KOPT-K1 (cell line): ENCODE measurements around the gene RAVER2.
"Not testable (repeated sequence)": the region's sequence is repeated elsewhere in the genome, so short reads cannot be mapped to it uniquely, and the experiment has no call there.

ENCODE experiments used
- H3K27ac ChIP-seq: fragments of 200-600 bp; sonication (generic); 2 replicates; pipeline ENCODE4 v1.5.1; 2016; ENCODE audit warnings: antibody characterized with exemption, mild to moderate bottlenecking, low read depth, low read length; ENCODE audit not compliant: poor library complexity, severe bottlenecking
- H3K36me3 ChIP-seq: fragments of 200-600 bp; sonication (generic); 2 replicates; pipeline ENCODE4 v1.5.1; 2017; ENCODE audit warnings: antibody characterized with exemption, mild to moderate bottlenecking, low read length, moderate library complexity; ENCODE audit not compliant: insufficient read depth
- H3K9me3 ChIP-seq: fragments of 200-600 bp; sonication (generic); 2 replicates; pipeline ENCODE4 v1.5.1; 2017; ENCODE audit warnings: antibody characterized with exemption, low read length, mild to moderate bottlenecking; ENCODE audit not compliant: insufficient read depth, poor library complexity, severe bottlenecking

RAVER2 gene

GRCh38 chr1:64817364-64817763 is 72.5 kb downstream of the RAVER2 start:
- not testable (repeated sequence) for H3K36me3 ChIP-seq, H3K9me3 ChIP-seq, H3K27ac ChIP-seq

DNA sequence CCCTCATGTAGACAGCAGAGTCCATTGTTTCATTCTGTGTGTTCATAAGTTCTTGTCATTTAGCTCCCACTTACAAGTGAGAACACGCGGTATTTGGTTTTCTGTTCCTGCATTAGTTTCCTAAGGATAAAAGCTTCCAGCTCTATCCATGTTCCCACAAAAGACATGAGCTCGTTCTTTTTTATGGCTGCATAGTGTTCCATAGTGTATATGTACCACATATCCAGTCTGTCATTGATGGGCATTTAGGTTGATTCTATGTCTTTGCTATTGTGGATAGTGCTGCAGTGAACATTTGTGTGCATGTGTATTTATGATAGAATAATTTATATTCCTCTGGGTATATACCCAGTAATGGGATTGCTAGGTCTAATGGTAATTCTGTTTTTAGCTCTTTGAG is 75.7 kb downstream of the RAVER2 start:
- H3K36me3 ChIP-seq, H3K27ac ChIP-seq, H3K9me3 ChIP-seq: not testable (repeated sequence)

GRCh38 chr1:64822621-64823020 is 77.7 kb downstream of the RAVER2 start:
- H3K27ac ChIP-seq = no peak overlapping the region
- no peaks in the 10 kb centered on the region for H3K9me3 ChIP-seq
- no peaks in the 10 kb centered on the region for H3K36me3 ChIP-seq

DNA sequence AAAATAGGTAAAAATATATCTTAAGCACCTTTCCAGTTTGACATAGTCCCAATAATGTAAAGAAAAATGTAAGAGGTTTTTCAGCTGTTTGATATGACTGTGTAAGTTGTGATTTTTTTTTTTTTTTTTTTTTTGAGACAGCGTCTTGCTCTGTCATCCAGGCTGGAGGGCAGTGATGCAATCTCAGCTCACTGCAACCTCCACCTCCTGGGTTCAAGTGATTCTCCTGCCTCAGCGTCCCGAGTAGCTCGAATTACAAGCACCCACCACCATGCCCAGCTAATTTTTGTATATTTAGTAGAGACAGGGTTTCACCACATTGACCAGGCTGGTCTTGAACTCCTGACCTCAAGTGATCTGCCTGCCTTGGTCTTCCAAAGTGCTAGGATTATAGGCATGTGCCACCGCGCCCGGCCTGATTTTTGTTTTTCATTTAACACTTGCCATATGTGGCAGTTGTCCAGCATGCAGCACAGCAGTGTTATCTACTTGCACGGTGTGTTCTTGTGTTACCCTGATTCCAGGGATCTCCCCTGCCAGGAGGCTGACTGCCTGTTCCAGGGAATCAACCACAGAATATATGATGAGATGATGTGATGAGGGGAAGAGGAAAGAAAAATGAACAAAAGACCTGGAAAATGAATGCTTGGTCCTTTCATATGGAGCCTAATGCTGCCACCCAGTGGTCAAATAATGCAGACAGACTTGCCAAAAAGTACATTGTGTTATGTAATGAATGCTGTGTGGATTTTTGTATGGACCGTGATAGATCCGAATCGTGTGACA is 79.0 kb downstream of the RAVER2 start:
- no peaks in the 10 kb centered on the region for H3K9me3 ChIP-seq
- H3K36me3 ChIP-seq = no peaks in the 10 kb centered on the region
- no peak overlapping the region for H3K27ac ChIP-seq

DNA sequence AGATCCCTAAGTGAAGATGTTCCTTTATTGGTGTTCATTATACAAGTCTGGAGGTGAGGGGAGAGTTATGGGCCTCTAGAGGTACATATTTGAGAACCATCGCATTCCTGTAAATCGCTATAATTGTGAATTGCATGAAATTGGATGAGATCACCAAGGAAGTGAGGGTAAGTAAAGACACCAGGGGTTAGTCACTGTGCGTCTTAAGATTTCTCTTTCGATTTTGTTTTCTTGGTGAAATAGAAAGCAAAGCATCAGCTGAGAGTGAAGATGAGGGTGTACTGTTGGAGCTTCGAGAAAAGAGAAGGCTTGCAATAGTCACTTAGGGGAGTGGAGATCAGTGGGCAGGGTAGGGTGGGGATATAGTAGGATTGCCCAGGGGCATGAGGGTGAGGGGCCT is 82.1 kb downstream of the RAVER2 start:
- H3K36me3 ChIP-seq = peaks cover 2% of the 10 kb centered on the region; the same call in 1 of the 2 replicates
- no peaks in the 10 kb centered on the region for H3K9me3 ChIP-seq
- H3K27ac ChIP-seq = no peak overlapping the region

DNA sequence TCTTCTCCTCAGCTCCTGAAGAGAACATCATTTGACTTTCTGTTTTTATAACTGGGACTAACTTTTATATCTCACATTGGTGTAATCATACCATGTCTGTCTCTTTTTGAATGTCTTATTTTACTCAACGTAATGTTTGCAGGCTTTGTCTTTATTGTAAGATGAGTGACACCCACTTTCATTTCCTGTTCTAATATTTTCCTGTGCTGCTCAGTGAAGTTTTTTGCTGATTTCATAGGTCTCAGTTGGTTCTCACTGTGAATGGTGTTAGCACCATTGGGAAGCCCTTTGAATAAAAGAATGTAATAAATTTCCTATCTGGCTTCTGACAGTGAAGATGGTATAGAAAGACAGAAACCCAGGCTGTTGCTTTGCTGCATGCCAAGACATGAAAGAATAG is 84.0 kb downstream of the RAVER2 start:
- Histone ChIP-seq H3K9me3 (no peaks in the 10 kb centered on the region), H3K36me3 (peaks cover 21% of the 10 kb centered on the region), H3K27ac (no peak overlapping the region)

DNA sequence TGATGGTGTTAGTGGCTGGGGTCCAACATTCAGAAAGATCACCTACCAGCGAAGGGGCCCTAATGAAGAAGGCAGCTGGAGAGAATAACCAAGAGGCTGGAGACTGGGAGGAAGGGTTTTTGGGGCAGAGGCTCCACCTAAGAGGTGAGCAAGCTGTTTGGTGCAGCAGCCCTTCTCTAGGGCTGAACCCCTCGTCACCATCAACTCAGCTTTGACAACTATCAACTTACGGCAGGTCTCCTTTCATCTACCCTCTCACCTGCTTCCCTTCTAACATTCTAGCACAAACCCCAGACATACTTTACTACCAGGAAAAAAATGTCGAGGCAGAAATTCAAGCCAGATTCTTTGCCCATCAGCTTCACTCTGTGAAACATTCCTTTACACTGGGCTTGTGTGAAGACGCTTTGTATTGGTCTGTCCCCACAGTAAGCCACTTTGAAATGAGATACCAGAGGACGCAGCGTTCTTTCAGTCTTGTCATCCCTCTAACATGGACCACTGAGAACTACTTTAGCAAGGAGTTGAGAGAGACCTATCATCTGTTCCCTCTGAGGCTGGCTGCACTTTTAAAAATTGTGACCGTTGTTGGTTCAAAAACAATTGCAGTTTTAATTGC is 84.6 kb downstream of the RAVER2 start:
- Histone ChIP-seq H3K27ac (no peak overlapping the region), H3K36me3 (peaks cover 28% of the 10 kb centered on the region), H3K9me3 (no peaks in the 10 kb centered on the region)

DNA sequence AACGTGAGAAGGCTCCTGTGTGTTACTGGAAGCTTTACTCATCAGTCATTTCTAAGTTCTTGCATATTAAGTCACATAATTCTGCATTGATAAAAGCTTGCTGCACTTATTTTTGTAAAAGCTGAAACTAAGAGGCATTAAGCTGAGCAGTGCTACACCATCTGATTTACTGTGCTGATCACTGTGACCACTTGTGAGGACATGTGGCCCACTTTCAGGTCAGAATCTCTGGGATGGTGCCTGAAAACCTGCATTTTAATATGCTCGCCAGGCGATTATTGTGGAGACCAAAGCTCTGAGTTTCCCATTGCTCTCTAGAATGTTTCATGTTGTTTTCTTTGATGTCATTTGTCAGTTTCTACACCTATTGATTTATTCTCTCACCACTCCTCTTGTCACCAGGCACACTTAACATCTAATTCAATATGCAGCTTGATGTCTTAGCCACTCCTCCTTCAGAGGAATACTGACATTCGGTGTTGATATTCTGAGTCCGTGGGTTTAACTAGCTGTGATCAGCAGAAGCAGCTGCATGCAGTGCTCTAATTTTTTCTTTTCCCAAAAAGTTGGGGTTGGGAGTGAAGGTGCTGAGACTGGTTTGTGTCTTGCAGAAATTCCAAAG is 85.3 kb downstream of the RAVER2 start:
- Histone ChIP-seq H3K9me3 (no peaks in the 10 kb centered on the region), H3K36me3 (peaks cover 34% of the 10 kb centered on the region), H3K27ac (no peak overlapping the region)

DNA sequence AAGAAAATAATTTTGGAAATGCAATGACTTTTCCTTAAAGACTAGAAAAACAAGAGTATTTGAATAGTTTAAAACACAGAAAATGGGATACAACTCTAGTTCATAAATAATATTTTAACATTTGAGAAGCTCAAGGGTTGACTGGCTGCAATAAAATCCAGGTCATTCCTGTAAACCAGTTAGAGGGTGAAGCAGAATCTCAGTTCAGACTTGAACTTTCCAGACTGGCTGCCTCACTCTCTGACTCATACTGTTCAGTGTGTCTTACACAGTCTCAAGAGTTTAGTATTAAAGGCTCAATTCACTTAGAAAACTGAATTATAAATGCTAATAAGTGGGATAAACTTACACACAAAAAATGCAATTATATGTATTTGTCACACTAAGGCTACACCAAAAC is 89.9 kb downstream of the RAVER2 start:
- Histone ChIP-seq H3K27ac (no peak overlapping the region), H3K9me3 (no peaks in the 10 kb centered on the region), H3K36me3 (peaks cover 78% of the 10 kb centered on the region)

GRCh38 chr1:64836802-64837201 is 91.9 kb downstream of the RAVER2 start:
- Histone ChIP-seq H3K9me3 (no peaks in the 10 kb centered on the region), H3K36me3 (peaks cover 98% of the 10 kb centered on the region), H3K27ac (no peak overlapping the region)

GRCh38 chr1:64838486-64838885 is 93.6 kb downstream of the RAVER2 start:
- Histone ChIP-seq H3K27ac (no peak overlapping the region), H3K9me3 (no peaks in the 10 kb centered on the region), H3K36me3 (peaks cover 90% of the 10 kb centered on the region)

- no peak overlapping the region for H3K27ac ChIP-seq
- no peaks in the 10 kb centered on the region for H3K9me3 ChIP-seq
- H3K36me3 ChIP-seq = peaks cover 90% of the 10 kb centered on the region
These were observed 94.4 kb downstream of the RAVER2 start for GRCh38 chr1:64839261-64839660.

- Histone ChIP-seq H3K27ac (no peak overlapping the region), H3K36me3 (peaks cover 90% of the 10 kb centered on the region), H3K9me3 (no peaks in the 10 kb centered on the region)
These were observed 95.0 kb downstream of the RAVER2 start for GRCh38 chr1:64839732-64840405.

DNA sequence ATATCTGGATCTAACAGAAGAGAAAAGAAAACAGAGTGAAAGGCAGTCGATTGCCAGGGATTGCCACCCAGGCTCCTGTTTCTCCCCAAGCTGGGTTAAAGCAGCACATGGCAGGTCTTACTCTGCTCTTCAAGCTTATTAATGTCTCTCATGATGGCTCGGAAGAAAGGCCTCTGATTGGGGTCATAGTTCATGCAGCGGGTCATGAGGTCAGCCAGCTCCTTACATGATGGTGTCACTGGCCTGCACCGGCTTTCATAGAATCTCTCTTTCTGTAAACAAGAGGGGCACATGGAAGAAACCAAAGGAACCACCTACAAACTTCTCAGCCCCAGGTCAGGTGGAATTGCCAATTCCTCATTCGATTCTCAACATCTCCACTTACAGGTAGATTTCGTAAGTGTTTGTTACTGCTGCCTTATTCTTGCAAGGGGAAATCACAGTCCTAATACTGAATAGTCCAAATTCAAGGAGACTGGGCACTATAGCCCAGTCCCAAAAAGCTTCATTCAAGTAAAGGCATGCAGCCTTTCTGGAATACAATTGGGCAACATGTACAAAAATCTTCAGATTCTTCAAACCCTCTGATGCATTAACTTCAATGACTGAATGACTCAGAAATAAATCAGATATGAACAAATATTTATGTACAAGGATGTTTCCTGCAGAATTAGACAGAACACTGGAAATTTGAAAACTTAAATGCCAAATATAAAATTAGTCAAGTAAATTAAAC is 96.6 kb downstream of the RAVER2 start:
- no peak overlapping the region for H3K27ac ChIP-seq
- peaks cover 90% of the 10 kb centered on the region for H3K36me3 ChIP-seq
- no peaks in the 10 kb centered on the region for H3K9me3 ChIP-seq

GRCh38 chr1:64842224-64842623 is 97.3 kb downstream of the RAVER2 start:
- H3K27ac ChIP-seq = no peak overlapping the region
- H3K9me3 ChIP-seq = no peaks in the 10 kb centered on the region
- H3K36me3 ChIP-seq = peaks cover 89% of the 10 kb centered on the region
